HG03457 (cell line): ENCODE results near the gene CCDC183.
"Not testable (repeated sequence)": the region's sequence is repeated elsewhere in the genome, so short reads cannot be mapped to it uniquely, and the experiment has no call there.

Experiments used
- ATAC-seq: cut with Tn5 transposase; IDR thresholded peaks from one replicate; pipeline ENCODE4 v1.9.1; 2021; ENCODE audit warnings: moderate number of reproducible peaks; ENCODE audit not compliant: unreplicated experiment

Gene CCDC183

GRCh38 chr9:136760424-136760823 lies 35.7 kb upstream of the CCDC183 start:
- no peak for ATAC-seq

GRCh38 chr9:136760834-136761544 lies 35.1 kb upstream of the CCDC183 start:
- not testable (repeated sequence) for ATAC-seq

GRCh38 chr9:136761545-136761981 lies 34.6 kb upstream of the CCDC183 start:
- ATAC-seq: no peak

- ATAC-seq: no peak
Observed at GRCh38 chr9:136762221-136762691, 33.9 kb upstream of the CCDC183 start.

GRCh38 chr9:136762915-136763648 lies 33.1 kb upstream of the CCDC183 start:
- no peak for ATAC-seq

- ATAC-seq: no peak
Observed at GRCh38 chr9:136763649-136764035, 32.5 kb upstream of the CCDC183 start.

GRCh38 chr9:136764301-136764891 lies 31.7 kb upstream of the CCDC183 start, which contains the start of gene LCN15:
LCN15 (minus strand) TSS chr9:136764518; CDS start chr9:136764488, 30 bp downstream.
- no peak for ATAC-seq

GRCh38 chr9:136765041-136765440 lies 31.1 kb upstream of the CCDC183 start:
- ATAC-seq: no peak

GRCh38 chr9:136765745-136766409 lies 30.3 kb upstream of the CCDC183 start:
- not testable (repeated sequence) for ATAC-seq

GRCh38 chr9:136766410-136767120 lies 29.6 kb upstream of the CCDC183 start:
- not testable (repeated sequence) for ATAC-seq

- no peak for ATAC-seq
Observed at GRCh38 chr9:136769710-136770191, 26.4 kb upstream of the CCDC183 start.

- no peak for ATAC-seq
Observed at GRCh38 chr9:136771907-136772415, 24.2 kb upstream of the CCDC183 start.

GRCh38 chr9:136773386-136774044 lies 22.6 kb upstream of the CCDC183 start:
- no peak for ATAC-seq

- ATAC-seq: no peak
Observed at GRCh38 chr9:136774416-136775045, 21.6 kb upstream of the CCDC183 start.

GRCh38 chr9:136775191-136775590 lies 20.9 kb upstream of the CCDC183 start:
- ATAC-seq: no peak

GRCh38 chr9:136776947-136777346 lies 19.2 kb upstream of the CCDC183 start:
- no peak for ATAC-seq

GRCh38 chr9:136777359-136777758 lies 18.8 kb upstream of the CCDC183 start:
- ATAC-seq: no peak

- no peak for ATAC-seq
Observed at GRCh38 chr9:136779808-136780207, 16.3 kb upstream of the CCDC183 start.

GRCh38 chr9:136782452-136782851 lies 13.7 kb upstream of the CCDC183 start:
- no peak for ATAC-seq
